K562 (cell line): Measurements from ENCODE around the gene FIGLA. TPM values are rescaled to one million over a fixed set of nuclear protein-coding genes. Genes with fewer than 3 reads are reported as not detected.

ENCODE experiments used
- BCOR ChIP-seq: fragments of 450-650 bp; IDR thresholded peaks from 2 replicates; pipeline ENCODE4 v1.6.1; 2016
- CEBPZ ChIP-seq: fragments of 150-350 bp; IDR thresholded peaks from 2 replicates; pipeline ENCODE4 v1.6.1; 2014; ENCODE audit warnings: low read depth, mild to moderate bottlenecking, low read length, borderline replicate concordance
- CUX1 ChIP-seq: fragments of 200-800 bp; sonication (Bioruptor generic); IDR thresholded peaks from 2 replicates; pipeline ENCODE4 v1.6.1; 2016; ENCODE audit warnings: missing genetic modification characterization, missing compliant biosample characterization
- GTF2A2 ChIP-seq: IDR thresholded peaks from 2 replicates; pipeline ENCODE4 v1.6.1; 2016; ENCODE audit warnings: mild to moderate bottlenecking, missing genetic modification characterization, missing compliant biosample characterization
- NCOA4 ChIP-seq: fragments of 450-650 bp; IDR thresholded peaks from 2 replicates; pipeline ENCODE4 v1.6.1; 2018; ENCODE audit warnings: mild to moderate bottlenecking; ENCODE audit not compliant: partially characterized antibody
- SFPQ ChIP-seq: fragments of 200-400 bp; formaldehyde crosslinking; IDR thresholded peaks from 2 replicates; pipeline ENCODE4 v1.6.1; 2017; ENCODE audit warnings: mild to moderate bottlenecking, low read depth, low read length, moderate library complexity
- SMC3 ChIP-seq: conservative IDR thresholded peaks from 2 replicates; pipeline ENCODE4 v1.6.1; 2011; ENCODE audit warnings: low read depth, low read length, improper control_type of control experiment; ENCODE audit not compliant: insufficient read depth
- TCF7L2 ChIP-seq: fragments of 150-350 bp; IDR thresholded peaks from 2 replicates; pipeline ENCODE4 v1.6.1; 2016; ENCODE audit warnings: low read depth, mild to moderate bottlenecking, low read length, moderate library complexity
- VEZF1 ChIP-seq: fragments of 200-800 bp; sonication (Bioruptor generic); IDR thresholded peaks from 2 replicates; pipeline ENCODE4 v1.6.1; 2017; ENCODE audit warnings: missing genetic modification characterization, missing compliant biosample characterization
- ZKSCAN1 ChIP-seq: fragments of 150-350 bp; IDR thresholded peaks from 2 replicates; pipeline ENCODE4 v1.6.1; 2016; ENCODE audit warnings: low read depth, low read length
- ZNF316 ChIP-seq: fragments of 450-650 bp; IDR thresholded peaks from 2 replicates; pipeline ENCODE4 v1.6.1; 2016
- ZNF445 ChIP-seq: fragments of 250-450 bp; sonication (Bioruptor Pico); IDR thresholded peaks from 2 replicates; pipeline ENCODE4 v1.4.0; 2020; ENCODE audit warnings: low read depth, mild to moderate bottlenecking, moderate library complexity
- polyA plus RNA-seq, 8 experiments: library from polyadenylated mRNA; depleted of rRNA in 4 of 8; stranded (reverse) in 5 of 8; unstranded in 3 of 8; fragments of >200 nt; fragmentation: Nextera tagmentation in 2 of 8; fragmentation: Illumina TruSeq in 1 of 8; extraction: Ambion mirVana in 2 of 8; extraction: Trizol in 1 of 8; gene quantifications; 2 replicates each; pipeline versions ENCODE4 v1.2.1 to v1.2.3, GENCODE V29; 2011 to 2014; ENCODE audit warnings: inconsistent platforms in 1 of 8, missing spikeins in 1 of 8
- total RNA-seq, 7 experiments: library from RNA; depleted of rRNA in 6 of 7; stranded (reverse); fragments of >200 nt in 6 of 7; fragmentation: Illumina TruSeq in 2 of 7; extraction: Trizol in 2 of 7; gene quantifications; 2 replicates each; pipeline versions ENCODE4 v1.2.1 to v1.2.3, GENCODE V29; 2011 to 2021; ENCODE audit warnings: low replicate concordance in 1 of 7

FIGLA gene
- total and polyA plus RNA-seq, 9 of the 15 experiments (the other 6 are each of a cell fraction or from before 2014, with no cell fraction given): not detected

GRCh38 chr2:70767699-70768589, 22.5 kb downstream of the FIGLA start, which contains the start of gene ADD2 (continued):
- TF ChIP-seq VEZF1 (CRISPR knock-in tag): peak; percentile 87
- TF ChIP-seq TCF7L2: no peak
- TF ChIP-seq SMC3: 0 out of 2 replicates have a peak, but pooled peaks have one; percentile 14
- 0 out of 2 replicates have a peak, but pooled peaks have one; percentile 13 for TF ChIP-seq ZKSCAN1
- 0 out of 2 replicates have a peak, but pooled peaks have one; percentile 12 for TF ChIP-seq BCOR
- no peak for TF ChIP-seq ZNF445 (CRISPR knock-in tag)
- no peak for TF ChIP-seq NCOA4
- TF ChIP-seq SFPQ: no peak
- no peak for TF ChIP-seq ZNF316
- no peak for TF ChIP-seq CUX1 (CRISPR knock-in tag)
- no peak for TF ChIP-seq CEBPZ
- no peak for TF ChIP-seq GTF2A2
